ENCODE results near the gene PMAIP1. TPM values are rescaled to one million over a fixed set of nuclear protein-coding genes. Genes with fewer than 3 reads are reported as not detected.

Gene PMAIP1
- total and polyA plus RNA-seq, 2 of the 8 experiments (the other 6 are each of a cell fraction or from before 2014, with no cell fraction given): 51.7 to 84.1 TPM

DNA sequence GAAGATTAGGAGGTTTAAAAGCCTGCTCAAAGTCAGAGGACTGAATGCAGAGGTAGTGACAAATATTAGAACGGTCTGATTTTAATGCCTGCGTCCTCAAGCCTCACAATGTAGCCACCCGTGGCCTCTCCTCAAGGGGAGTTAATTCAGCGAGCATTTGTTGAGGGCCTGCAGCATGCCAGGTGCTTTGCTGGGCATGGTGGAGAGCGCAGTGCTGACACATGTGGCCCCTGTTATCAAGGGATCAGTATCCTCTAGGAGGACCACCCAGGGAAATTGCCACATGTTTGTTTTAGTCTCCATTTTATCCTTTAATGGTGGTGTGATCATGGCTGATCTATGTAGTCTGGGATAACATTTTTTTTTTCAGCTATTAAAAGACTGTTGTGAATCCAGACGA, 19.2 kb downstream of the PMAIP1 start:
- no peak overlapping the region for H3K9ac ChIP-seq (replicated peaks in 1 of 4; ENCODE audit: extremely low read depth in 1 of 4, low read depth in 3 of 4, low read length in 3 of 4)
- no peak overlapping the region for H3K18ac ChIP-seq (ENCODE audit: extremely low read depth, low read length)
- H3K4me1 ChIP-seq (replicated peaks in 1 of 4; ENCODE audit: control insufficient read depth in 3 of 4, insufficient read depth in 4 of 4, low read length in 3 of 4): peaks cover 0 to 6% (median 2%) of the 10 kb centered on the region in 4 experiments; a peak in 3 of 7 replicates
- CTCF ChIA-PET (ENCODE audit: partially characterized antibody): interaction anchor here (1.0 to 1.4 kb wide), 2 partner anchors 12 to 55 kb away, joined by 3 read pairs; no protein-coding TSS in a partner anchor
- H3K79me2 ChIP-seq (ENCODE audit: control insufficient read depth in 1 of 2, insufficient read depth in 2 of 2, low read length in 2 of 2): no peaks in the 10 kb centered on the region
- H3K27ac ChIP-seq (ENCODE audit: low read depth, low read length): no peak overlapping the region
- H2BK120ac ChIP-seq (replicated peaks; ENCODE audit: low read depth, low read length): no peak overlapping the region
- no peaks in the 10 kb centered on the region for H3K79me1 ChIP-seq (ENCODE audit: low read depth, low read length)
- H2BK15ac ChIP-seq (ENCODE audit: low read length): no peak overlapping the region
- no peak overlapping the region for H2BK5ac ChIP-seq (ENCODE audit: low read depth, low read length)
- H2AK5ac ChIP-seq (ENCODE audit: low read depth, low read length): no peak overlapping the region
- H3K27me3 ChIP-seq (replicated peaks in 1 of 4; ENCODE audit: control insufficient read depth in 3 of 4, extremely low read depth in 1 of 4, insufficient read depth in 3 of 4, low read length in 3 of 4): no peaks in the 10 kb centered on the region
- POLR2A ChIA-PET (ENCODE audit: partially characterized antibody): interaction anchor here (0.8 to 4.2 kb wide), 4 partner anchors 14 to 55 kb away, joined by 4 to 35 read pairs (median 6); partner anchors contain the start of gene PMAIP1
- no peak overlapping the region for H3K4me2 ChIP-seq (ENCODE audit: insufficient read depth in 1 of 2, low read depth in 2 of 2, low read length in 2 of 2)
- no peak overlapping the region for H2AFZ ChIP-seq (ENCODE audit: low read length)
- WGBS, 2 experiments (ENCODE audit: extremely low coverage in 1 of 2, insufficient coverage in 1 of 2, insufficient read length in 1 of 2, insufficient replicate concordance in 2 of 2, low coverage in 1 of 2, low lambda C conversion rate in 2 of 2, missing lambda C conversion rate in 1 of 2): 95% methylated on average over 6 of the region's 6 CpGs; no CpG with 5 or more reads in 1 of the 2 experiments
- H2BK12ac ChIP-seq (ENCODE audit: low read depth, low read length): no peak overlapping the region; the same call in 1 of the 2 replicates
- no peak for TF ChIP-seq GABPA (IDR thresholded peaks at IDR 0.05; ENCODE audit: borderline replicate concordance, insufficient read depth, low read length)
- TF ChIP-seq, protein P1, sequence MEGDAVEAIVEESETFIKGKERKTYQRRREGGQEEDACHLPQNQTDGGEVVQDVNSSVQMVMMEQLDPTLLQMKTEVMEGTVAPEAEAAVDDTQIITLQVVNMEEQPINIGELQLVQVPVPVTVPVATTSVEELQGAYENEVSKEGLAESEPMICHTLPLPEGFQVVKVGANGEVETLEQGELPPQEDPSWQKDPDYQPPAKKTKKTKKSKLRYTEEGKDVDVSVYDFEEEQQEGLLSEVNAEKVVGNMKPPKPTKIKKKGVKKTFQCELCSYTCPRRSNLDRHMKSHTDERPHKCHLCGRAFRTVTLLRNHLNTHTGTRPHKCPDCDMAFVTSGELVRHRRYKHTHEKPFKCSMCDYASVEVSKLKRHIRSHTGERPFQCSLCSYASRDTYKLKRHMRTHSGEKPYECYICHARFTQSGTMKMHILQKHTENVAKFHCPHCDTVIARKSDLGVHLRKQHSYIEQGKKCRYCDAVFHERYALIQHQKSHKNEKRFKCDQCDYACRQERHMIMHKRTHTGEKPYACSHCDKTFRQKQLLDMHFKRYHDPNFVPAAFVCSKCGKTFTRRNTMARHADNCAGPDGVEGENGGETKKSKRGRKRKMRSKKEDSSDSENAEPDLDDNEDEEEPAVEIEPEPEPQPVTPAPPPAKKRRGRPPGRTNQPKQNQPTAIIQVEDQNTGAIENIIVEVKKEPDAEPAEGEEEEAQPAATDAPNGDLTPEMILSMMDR (IDR thresholded peaks at IDR 0.05; ENCODE audit: control extremely low read depth in 1 of 3, insufficient read depth in 1 of 3, low read depth in 1 of 3, low read length in 3 of 3): no peak
- TF ChIP-seq RBBP5 (IDR thresholded peaks at IDR 0.05; ENCODE audit: borderline replicate concordance, low read depth, low read length): no peak
- TF ChIP-seq JUND (IDR thresholded peaks at IDR 0.05; ENCODE audit: low read length): no peak
- TF ChIP-seq KDM5A (IDR thresholded peaks at IDR 0.05; ENCODE audit: low read length): no peak
- TF ChIP-seq, protein P2, sequence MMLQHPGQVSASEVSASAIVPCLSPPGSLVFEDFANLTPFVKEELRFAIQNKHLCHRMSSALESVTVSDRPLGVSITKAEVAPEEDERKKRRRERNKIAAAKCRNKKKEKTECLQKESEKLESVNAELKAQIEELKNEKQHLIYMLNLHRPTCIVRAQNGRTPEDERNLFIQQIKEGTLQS (IDR thresholded peaks at IDR 0.05; ENCODE audit: insufficient read depth, low read depth, low read length): no peak
- no peak overlapping the region for H3K4me3 ChIP-seq (ENCODE audit: extremely low read depth in 1 of 4, insufficient read depth in 2 of 4, low read depth in 3 of 4, low read length in 4 of 4)
- H4K8ac ChIP-seq (ENCODE audit: extremely low read depth, insufficient read depth, low read length): no peak overlapping the region
- H4K5ac ChIP-seq (ENCODE audit: insufficient read length, low read depth, low read length): no peak overlapping the region
- no peaks in the 10 kb centered on the region for H3K23me2 ChIP-seq (ENCODE audit: low read depth, low read length)
- no peaks in the 10 kb centered on the region for H3K36me3 ChIP-seq (ENCODE audit: control insufficient read depth in 2 of 4, insufficient read depth in 4 of 4, low read length in 3 of 4)
- H3K9me3 ChIP-seq (ENCODE audit: insufficient read depth in 2 of 2, low read depth in 1 of 2, low read length in 1 of 2): no peaks in the 10 kb centered on the region
- no peak for FAIRE-seq
- no peak overlapping the region for H4K91ac ChIP-seq (replicated peaks; ENCODE audit: insufficient read length, low read length)
- H3K4ac ChIP-seq (replicated peaks; ENCODE audit: insufficient read length, low read depth, low read length): no peak overlapping the region
- no peak overlapping the region for H3K23ac ChIP-seq (ENCODE audit: insufficient read length)
- no peak overlapping the region for H3K14ac ChIP-seq (ENCODE audit: insufficient read length)
- H2BK20ac ChIP-seq (ENCODE audit: low read length): no peak overlapping the region
- peak in 1 of 2 experiments; percentile 19 for DNase-seq (ENCODE audit: low read depth in 1 of 2, low spot score in 2 of 2)
- no peaks in the 10 kb centered on the region for H4K20me1 ChIP-seq (replicated peaks in 1 of 2; ENCODE audit: control insufficient read depth in 1 of 2, insufficient read depth in 2 of 2, low read length in 2 of 2)
- no peak overlapping the region for H3K56ac ChIP-seq (replicated peaks; ENCODE audit: insufficient read length, low read depth, low read length)
